ENCODE measurements around the gene TMEM135. TPM values are rescaled to one million over a fixed set of nuclear protein-coding genes. Genes with fewer than 3 reads are reported as not detected.

The TMEM135 gene
- total RNA-seq, 1 donor from 2014 or later = 16.4 TPM

GRCh38 chr11:87005569-87005921 is 32.2 kb upstream of the TMEM135 start:
- H3K4me3 ChIP-seq = no peak overlapping the region
- H3K4me1 ChIP-seq = peaks cover 6% of the 10 kb centered on the region
- no peaks in the 10 kb centered on the region for H3K36me3 ChIP-seq
- H3K27me3 ChIP-seq (ENCODE audit: low read depth) = no peaks in the 10 kb centered on the region
- intact Hi-C loops (cut with micrococcal nuclease) = no loop called here
- H3K27ac ChIP-seq (replicated peaks) = no peak overlapping the region
- H3K9me3 ChIP-seq (replicated peaks) = no peaks in the 10 kb centered on the region
- no peak for TF ChIP-seq CTCF (IDR thresholded peaks at IDR 0.05; ENCODE audit: borderline replicate concordance)
- DNase-seq = no peak

GRCh38 chr11:87006035-87006434 is 31.7 kb upstream of the TMEM135 start:
- H3K36me3 ChIP-seq = no peaks in the 10 kb centered on the region
- peaks cover 5% of the 10 kb centered on the region for H3K4me1 ChIP-seq
- H3K27me3 ChIP-seq (ENCODE audit: low read depth) = no peaks in the 10 kb centered on the region
- no peak overlapping the region for H3K4me3 ChIP-seq
- DNase-seq = no peak
- intact Hi-C loops (cut with micrococcal nuclease) = no loop called here
- H3K27ac ChIP-seq (replicated peaks) = no peak overlapping the region
- H3K9me3 ChIP-seq (replicated peaks) = no peaks in the 10 kb centered on the region
- TF ChIP-seq CTCF (IDR thresholded peaks at IDR 0.05; ENCODE audit: borderline replicate concordance) = no peak

- H3K9me3 ChIP-seq (replicated peaks) = no peaks in the 10 kb centered on the region
- TF ChIP-seq CTCF (IDR thresholded peaks at IDR 0.05; ENCODE audit: borderline replicate concordance) = no peak
These were observed 29.8 kb upstream of the TMEM135 start for GRCh38 chr11:87007963-87008362.

GRCh38 chr11:87012089-87012488 is 25.6 kb upstream of the TMEM135 start:
- no peaks in the 10 kb centered on the region for H3K9me3 ChIP-seq (replicated peaks)
- intact Hi-C loops (cut with micrococcal nuclease) = no loop called here
- no peak for DNase-seq

More at GRCh38 chr11:87007963-87008362, 29.8 kb upstream of the TMEM135 start:
- no peak overlapping the region for H3K27ac ChIP-seq (replicated peaks)
- intact Hi-C loops (cut with micrococcal nuclease) = no loop called here
- H3K27me3 ChIP-seq (ENCODE audit: low read depth) = no peaks in the 10 kb centered on the region
- DNase-seq = no peak
- peaks cover 5% of the 10 kb centered on the region for H3K4me1 ChIP-seq
- H3K4me3 ChIP-seq = no peak overlapping the region
- no peaks in the 10 kb centered on the region for H3K36me3 ChIP-seq

GRCh38 chr11:87012673-87013072 is 25.1 kb upstream of the TMEM135 start:
- no peak for TF ChIP-seq CTCF (IDR thresholded peaks at IDR 0.05; ENCODE audit: borderline replicate concordance)
- no peak for DNase-seq
- Histone ChIP-seq H3K4me3 (no peak overlapping the region), H3K4me1 (peaks cover 17% of the 10 kb centered on the region), H3K27me3 (ENCODE audit: low read depth) (no peaks in the 10 kb centered on the region), H3K36me3 (no peaks in the 10 kb centered on the region), H3K9me3 (replicated peaks) (no peaks in the 10 kb centered on the region), H3K27ac (replicated peaks) (no peak overlapping the region)
- intact Hi-C loops (cut with micrococcal nuclease) = no loop called here

More at GRCh38 chr11:87012089-87012488, 25.6 kb upstream of the TMEM135 start:
- Histone ChIP-seq H3K4me1 (peaks cover 18% of the 10 kb centered on the region), H3K27me3 (ENCODE audit: low read depth) (no peaks in the 10 kb centered on the region), H3K27ac (replicated peaks) (no peak overlapping the region), H3K4me3 (no peak overlapping the region), H3K36me3 (no peaks in the 10 kb centered on the region)
- no peak for TF ChIP-seq CTCF (IDR thresholded peaks at IDR 0.05; ENCODE audit: borderline replicate concordance)
